Loucy (cell line): ENCODE measurements around the gene FMO4.

Source experiments
- H2AFZ ChIP-seq: fragments of 200-600 bp; sonication (generic); 2 replicates; pipeline ENCODE4 v1.6.0; 2016; ENCODE audit warnings: antibody characterized with exemption, mild to moderate bottlenecking, low read length, moderate library complexity
- H3F3A ChIP-seq: fragments of 200-600 bp; 2 replicates; pipeline ENCODE4 v1.6.0; 2016; ENCODE audit warnings: antibody characterized with exemption, low read depth, mild to moderate bottlenecking
- H3K27me3 ChIP-seq: fragments of 200-600 bp; sonication (generic); 2 replicates; pipeline ENCODE4 v1.6.1; 2014; ENCODE audit warnings: low read length, mild to moderate bottlenecking; ENCODE audit not compliant: insufficient read depth, poor library complexity, severe bottlenecking
- H3K36me3 ChIP-seq: fragments of 200-600 bp; sonication (generic); 2 replicates; pipeline ENCODE4 v1.6.1; 2016; ENCODE audit warnings: low read length; ENCODE audit not compliant: insufficient read depth
- H3K4me1 ChIP-seq: fragments of 200-600 bp; sonication (generic); 2 replicates; pipeline ENCODE4 v1.5.1; 2014; ENCODE audit warnings: low read length, mild to moderate bottlenecking; ENCODE audit not compliant: insufficient read depth, poor library complexity, severe bottlenecking
- H3K4me2 ChIP-seq: fragments of 200-600 bp; sonication (generic); 2 replicates; pipeline ENCODE4 v1.6.0; 2014; ENCODE audit warnings: antibody characterized with exemption, low read length, low read depth, mild to moderate bottlenecking; ENCODE audit not compliant: poor library complexity, severe bottlenecking
- H3K4me3 ChIP-seq: fragments of 200-600 bp; sonication (generic); 2 replicates; pipeline ENCODE4 v1.5.1; 2014; ENCODE audit warnings: low read length, mild to moderate bottlenecking, mixed read lengths; ENCODE audit not compliant: poor library complexity, severe bottlenecking
- H3K79me2 ChIP-seq: fragments of 200-600 bp; sonication (generic); 2 replicates; pipeline ENCODE4 v1.6.1; 2014; ENCODE audit warnings: low read length; ENCODE audit not compliant: insufficient read depth
- H3K9ac ChIP-seq: fragments of 200-600 bp; sonication (generic); 2 replicates; pipeline ENCODE4 v1.6.0; 2014; ENCODE audit warnings: mild to moderate bottlenecking, low read depth, low read length, moderate library complexity; ENCODE audit not compliant: poor library complexity, severe bottlenecking
- H3K9me2 ChIP-seq: fragments of 200-600 bp; sonication (generic); replicated peaks from 2 replicates; pipeline ENCODE4 v1.6.1; 2016; ENCODE audit warnings: low read depth, low read length, mixed read lengths
- H3K9me3 ChIP-seq: fragments of 200-600 bp; sonication (generic); 2 replicates; pipeline ENCODE4 v1.6.1; 2014; ENCODE audit warnings: mild to moderate bottlenecking, antibody characterized with exemption, low read length, low read depth; ENCODE audit not compliant: insufficient read depth
- H4K20me1 ChIP-seq: fragments of 200-600 bp; sonication (generic); 2 replicates; pipeline ENCODE4 v1.6.0; 2014; ENCODE audit warnings: antibody characterized with exemption, low read length, mild to moderate bottlenecking; ENCODE audit not compliant: insufficient read depth, poor library complexity, severe bottlenecking
- EZH2phosphoT487 ChIP-seq: fragments of 200-600 bp; IDR thresholded peaks from 2 replicates; pipeline ENCODE4 v1.6.1; 2018; ENCODE audit warnings: antibody characterized with exemption, mild to moderate bottlenecking, moderate library complexity, borderline replicate concordance
- TF ChIP-seq, protein P1 (sequence below): fragments of 200-600 bp; sonication (generic); conservative IDR thresholded peaks from 2 replicates; pipeline ENCODE4 v1.5.1; 2014; ENCODE audit warnings: mild to moderate bottlenecking, antibody characterized with exemption, low read length

The FMO4 gene

DNA sequence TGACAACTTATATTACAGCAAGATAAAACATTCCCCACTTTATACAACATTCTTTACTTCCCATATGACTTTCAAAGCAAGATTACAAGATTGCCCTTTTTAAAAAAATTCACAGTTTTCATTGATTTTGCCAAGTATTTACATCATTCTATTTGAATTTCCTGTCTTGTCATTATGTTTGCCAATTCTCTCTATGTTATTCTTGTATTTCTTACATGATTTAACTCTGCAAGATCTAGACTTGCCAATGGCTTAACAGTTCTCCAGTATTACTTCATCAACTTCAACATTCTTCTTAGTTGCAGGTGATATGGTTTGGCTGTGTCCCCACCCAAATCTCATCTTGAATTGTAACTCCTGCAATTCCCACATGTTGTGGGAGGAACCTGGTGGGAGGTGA, 31.6 kb downstream of the FMO4 start:
- Histone ChIP-seq H3K9me3 (no peaks in the 10 kb centered on the region; the same call in 1 of the 2 replicates), H2AFZ (no peak overlapping the region), H3F3A (no peaks in the 10 kb centered on the region), H3K36me3 (no peaks in the 10 kb centered on the region), H3K79me2 (no peaks in the 10 kb centered on the region), H3K9me2 (no peaks in the 10 kb centered on the region), H3K4me3 (no peak overlapping the region), H3K27me3 (no peaks in the 10 kb centered on the region), H3K4me2 (no peak overlapping the region), H3K9ac (no peak overlapping the region), H3K4me1 (no peaks in the 10 kb centered on the region), H4K20me1 (no peaks in the 10 kb centered on the region)
- TF ChIP-seq EZH2phosphoT487, result no peak
- TF ChIP-seq, protein P1, sequence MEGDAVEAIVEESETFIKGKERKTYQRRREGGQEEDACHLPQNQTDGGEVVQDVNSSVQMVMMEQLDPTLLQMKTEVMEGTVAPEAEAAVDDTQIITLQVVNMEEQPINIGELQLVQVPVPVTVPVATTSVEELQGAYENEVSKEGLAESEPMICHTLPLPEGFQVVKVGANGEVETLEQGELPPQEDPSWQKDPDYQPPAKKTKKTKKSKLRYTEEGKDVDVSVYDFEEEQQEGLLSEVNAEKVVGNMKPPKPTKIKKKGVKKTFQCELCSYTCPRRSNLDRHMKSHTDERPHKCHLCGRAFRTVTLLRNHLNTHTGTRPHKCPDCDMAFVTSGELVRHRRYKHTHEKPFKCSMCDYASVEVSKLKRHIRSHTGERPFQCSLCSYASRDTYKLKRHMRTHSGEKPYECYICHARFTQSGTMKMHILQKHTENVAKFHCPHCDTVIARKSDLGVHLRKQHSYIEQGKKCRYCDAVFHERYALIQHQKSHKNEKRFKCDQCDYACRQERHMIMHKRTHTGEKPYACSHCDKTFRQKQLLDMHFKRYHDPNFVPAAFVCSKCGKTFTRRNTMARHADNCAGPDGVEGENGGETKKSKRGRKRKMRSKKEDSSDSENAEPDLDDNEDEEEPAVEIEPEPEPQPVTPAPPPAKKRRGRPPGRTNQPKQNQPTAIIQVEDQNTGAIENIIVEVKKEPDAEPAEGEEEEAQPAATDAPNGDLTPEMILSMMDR, result no peak

DNA sequence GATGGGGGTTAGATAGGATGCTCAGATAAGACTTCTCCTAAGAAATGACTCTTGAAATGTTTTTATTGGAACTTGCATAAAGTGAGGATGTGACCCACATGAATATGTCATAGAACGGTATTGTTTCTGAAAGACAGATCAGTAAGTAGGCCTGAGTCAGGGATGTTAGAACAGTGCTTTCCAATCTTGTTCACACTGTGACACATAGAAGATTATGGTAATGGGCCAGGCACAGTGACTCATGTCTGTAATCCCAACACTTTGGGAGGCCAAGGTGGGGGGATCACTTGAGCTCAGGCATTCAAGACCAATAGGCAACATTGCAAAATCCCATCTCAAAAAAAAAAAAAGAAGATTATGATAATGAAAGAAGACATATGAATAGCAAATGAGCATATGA, 32.9 kb downstream of the FMO4 start:
- Histone ChIP-seq H3K9me3 (no peaks in the 10 kb centered on the region; the same call in 1 of the 2 replicates), H4K20me1 (no peaks in the 10 kb centered on the region), H3K4me1 (no peaks in the 10 kb centered on the region), H3K36me3 (no peaks in the 10 kb centered on the region), H3F3A (no peaks in the 10 kb centered on the region), H3K9ac (no peak overlapping the region), H3K27me3 (no peaks in the 10 kb centered on the region), H3K4me2 (no peak overlapping the region), H3K79me2 (no peaks in the 10 kb centered on the region), H2AFZ (no peak overlapping the region), H3K4me3 (no peak overlapping the region), H3K9me2 (no peaks in the 10 kb centered on the region)
- TF ChIP-seq, protein P1, result no peak
- no peak for TF ChIP-seq EZH2phosphoT487

DNA sequence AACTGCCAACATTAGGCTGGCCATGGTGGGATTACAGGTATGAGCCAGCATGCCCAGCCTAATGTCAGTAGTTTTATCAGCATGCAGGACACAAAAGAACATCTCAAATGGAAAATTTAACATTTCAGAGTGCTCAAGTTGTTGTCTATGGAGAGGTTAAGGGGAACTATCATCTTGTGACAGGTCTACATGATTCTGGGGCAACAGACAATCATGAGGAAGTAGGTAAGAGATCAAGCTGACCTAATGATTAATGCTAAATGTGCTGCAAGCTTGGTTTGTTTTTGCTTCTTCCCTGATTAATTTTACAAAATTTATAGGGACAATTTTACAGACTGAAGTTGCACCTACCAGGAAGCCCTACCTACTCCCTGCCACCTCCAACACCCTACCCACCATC, 36.6 kb downstream of the FMO4 start:
- no peaks in the 10 kb centered on the region for H3F3A ChIP-seq
- no peaks in the 10 kb centered on the region for H3K4me1 ChIP-seq
- TF ChIP-seq, protein P1, result no peak
- TF ChIP-seq EZH2phosphoT487, result no peak

More for the DNA sequence above, 36.6 kb downstream of the FMO4 start:
- Histone ChIP-seq H3K36me3 (no peaks in the 10 kb centered on the region), H3K9me3 (no peaks in the 10 kb centered on the region; the same call in 1 of the 2 replicates), H2AFZ (no peak overlapping the region), H3K4me3 (no peak overlapping the region), H4K20me1 (no peaks in the 10 kb centered on the region), H3K9ac (no peak overlapping the region), H3K9me2 (no peaks in the 10 kb centered on the region), H3K79me2 (no peaks in the 10 kb centered on the region), H3K27me3 (no peaks in the 10 kb centered on the region), H3K4me2 (no peak overlapping the region)
